ENCODE results near the gene MRTFB. TPM values are rescaled to one million over a fixed set of nuclear protein-coding genes. Genes with fewer than 3 reads are reported as not detected.

MRTFB gene
- total RNA-seq, 1 experiment from 2014 or later, result 12.7 TPM

GRCh38 chr16:14252860-14253259, 181.7 kb downstream of the MRTFB start:
- Histone ChIP-seq H3K9me3 (ENCODE audit: low read length) (no peaks in the 10 kb centered on the region), H3K79me2 (ENCODE audit: low read length) (no peaks in the 10 kb centered on the region), H4K20me1 (ENCODE audit: low read length) (no peaks in the 10 kb centered on the region), H3K27me3 (ENCODE audit: low read length) (no peaks in the 10 kb centered on the region), H3K4me2 (ENCODE audit: low read length) (no peak overlapping the region), H2AFZ (ENCODE audit: low read length) (no peak overlapping the region), H3K9ac (ENCODE audit: low read length) (no peak overlapping the region), H3K4me1 (ENCODE audit: insufficient read depth, low read length) (no peaks in the 10 kb centered on the region), H3K36me3 (ENCODE audit: low read depth, low read length) (peaks cover 12% of the 10 kb centered on the region), H3K27ac (ENCODE audit: low read length) (no peak overlapping the region), H3K4me3 (ENCODE audit: low read length) (no peak overlapping the region), H3K9me2 (replicated peaks; ENCODE audit: low read length) (no peaks in the 10 kb centered on the region), H3F3A (ENCODE audit: low read length, unreplicated experiment) (peaks cover 3% of the 10 kb centered on the region)
- CTCF ChIA-PET, result no interaction called here
- no peak for TF ChIP-seq EZH2phosphoT487 (IDR thresholded peaks at IDR 0.05; ENCODE audit: borderline replicate concordance, low read length)
- TF ChIP-seq, protein P1, sequence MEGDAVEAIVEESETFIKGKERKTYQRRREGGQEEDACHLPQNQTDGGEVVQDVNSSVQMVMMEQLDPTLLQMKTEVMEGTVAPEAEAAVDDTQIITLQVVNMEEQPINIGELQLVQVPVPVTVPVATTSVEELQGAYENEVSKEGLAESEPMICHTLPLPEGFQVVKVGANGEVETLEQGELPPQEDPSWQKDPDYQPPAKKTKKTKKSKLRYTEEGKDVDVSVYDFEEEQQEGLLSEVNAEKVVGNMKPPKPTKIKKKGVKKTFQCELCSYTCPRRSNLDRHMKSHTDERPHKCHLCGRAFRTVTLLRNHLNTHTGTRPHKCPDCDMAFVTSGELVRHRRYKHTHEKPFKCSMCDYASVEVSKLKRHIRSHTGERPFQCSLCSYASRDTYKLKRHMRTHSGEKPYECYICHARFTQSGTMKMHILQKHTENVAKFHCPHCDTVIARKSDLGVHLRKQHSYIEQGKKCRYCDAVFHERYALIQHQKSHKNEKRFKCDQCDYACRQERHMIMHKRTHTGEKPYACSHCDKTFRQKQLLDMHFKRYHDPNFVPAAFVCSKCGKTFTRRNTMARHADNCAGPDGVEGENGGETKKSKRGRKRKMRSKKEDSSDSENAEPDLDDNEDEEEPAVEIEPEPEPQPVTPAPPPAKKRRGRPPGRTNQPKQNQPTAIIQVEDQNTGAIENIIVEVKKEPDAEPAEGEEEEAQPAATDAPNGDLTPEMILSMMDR (conservative IDR thresholded peaks at IDR 0.05; ENCODE audit: low read depth, low read length), result no peak
- TF ChIP-seq EZH2 (IDR thresholded peaks at IDR 0.05; ENCODE audit: low read length, unreplicated experiment), result no peak
- POLR2A ChIA-PET (ENCODE audit: unreplicated experiment), result no interaction called here
- intact Hi-C loops (cut with micrococcal nuclease), result no loop called here
- BruUV-seq (replicated peaks), result no TSS peak
- ATAC-seq, result no peak
- no peak for DNase-seq

- no TSS peak for BruUV-seq (replicated peaks)
- Histone ChIP-seq H3K27me3 (ENCODE audit: low read length) (no peaks in the 10 kb centered on the region), H3F3A (ENCODE audit: low read length, unreplicated experiment) (no peaks in the 10 kb centered on the region), H4K20me1 (ENCODE audit: low read length) (no peaks in the 10 kb centered on the region), H3K79me2 (ENCODE audit: low read length) (no peaks in the 10 kb centered on the region), H3K9me3 (ENCODE audit: low read length) (no peaks in the 10 kb centered on the region), H3K9ac (ENCODE audit: low read length) (no peak overlapping the region), H3K4me3 (ENCODE audit: low read length) (no peak overlapping the region), H3K36me3 (ENCODE audit: low read depth, low read length) (peaks cover under 1% of the 10 kb centered on the region; the same call in 1 of the 2 replicates), H3K9me2 (replicated peaks; ENCODE audit: low read length) (no peaks in the 10 kb centered on the region), H3K4me2 (ENCODE audit: low read length) (no peak overlapping the region), H3K27ac (ENCODE audit: low read length) (no peak overlapping the region), H2AFZ (ENCODE audit: low read length) (no peak overlapping the region), H3K4me1 (ENCODE audit: insufficient read depth, low read length) (no peaks in the 10 kb centered on the region)
- no peak for ATAC-seq
- intact Hi-C loops (cut with micrococcal nuclease), result no loop called here
- TF ChIP-seq, protein P1 (conservative IDR thresholded peaks at IDR 0.05; ENCODE audit: low read depth, low read length), result no peak
- TF ChIP-seq EZH2phosphoT487 (IDR thresholded peaks at IDR 0.05; ENCODE audit: borderline replicate concordance, low read length), result no peak
- no peak for TF ChIP-seq EZH2 (IDR thresholded peaks at IDR 0.05; ENCODE audit: low read length, unreplicated experiment)
- ChIA-PET CTCF (no interaction called here), POLR2A (ENCODE audit: unreplicated experiment) (no interaction called here)
- DNase-seq, result no peak
Observed at GRCh38 chr16:14263011-14263410, 191.9 kb downstream of the MRTFB start.

DNA sequence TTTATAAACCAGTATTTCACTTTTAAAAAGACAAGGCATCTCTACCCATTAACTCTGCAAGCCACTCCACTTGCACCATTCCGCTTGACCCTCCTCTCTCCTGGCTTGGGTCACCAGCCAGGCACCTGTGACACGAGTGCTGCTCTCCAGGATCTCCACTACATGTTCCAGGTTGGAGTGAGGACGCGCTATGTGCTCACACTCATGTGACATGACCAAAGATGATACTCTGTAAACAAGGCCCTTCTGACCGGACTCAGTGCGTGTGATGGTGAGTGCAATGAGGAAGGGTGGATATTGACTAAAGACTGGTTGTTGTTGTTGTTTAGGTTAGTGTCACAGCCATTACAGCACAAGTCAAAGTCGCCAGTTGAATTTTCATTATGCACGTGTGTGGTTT, 192.7 kb downstream of the MRTFB start:
- H3F3A ChIP-seq (ENCODE audit: low read length, unreplicated experiment), result no peaks in the 10 kb centered on the region
- BruUV-seq (replicated peaks), result no TSS peak
- no peaks in the 10 kb centered on the region for H3K9me2 ChIP-seq (replicated peaks; ENCODE audit: low read length)
- DNase-seq (no peak), ATAC-seq (no peak)
- H4K20me1 ChIP-seq (ENCODE audit: low read length), result no peaks in the 10 kb centered on the region
- peaks cover under 1% of the 10 kb centered on the region for H3K36me3 ChIP-seq (ENCODE audit: low read depth, low read length)
- POLR2A ChIA-PET (ENCODE audit: unreplicated experiment), result no interaction called here
- H3K27me3 ChIP-seq (ENCODE audit: low read length), result no peaks in the 10 kb centered on the region
- CTCF ChIA-PET, result no interaction called here
- no peaks in the 10 kb centered on the region for H3K9me3 ChIP-seq (ENCODE audit: low read length)
- no peak overlapping the region for H2AFZ ChIP-seq (ENCODE audit: low read length)
- H3K4me3 ChIP-seq (ENCODE audit: low read length), result no peak overlapping the region
- H3K27ac ChIP-seq (ENCODE audit: low read length), result no peak overlapping the region
- no peak overlapping the region for H3K4me2 ChIP-seq (ENCODE audit: low read length)
- TF ChIP-seq EZH2 (IDR thresholded peaks at IDR 0.05; ENCODE audit: low read length, unreplicated experiment) (no peak), EZH2phosphoT487 (IDR thresholded peaks at IDR 0.05; ENCODE audit: borderline replicate concordance, low read length) (no peak)
- TF ChIP-seq, protein P1 (conservative IDR thresholded peaks at IDR 0.05; ENCODE audit: low read depth, low read length), result no peak
- intact Hi-C loops (cut with micrococcal nuclease), result no loop called here
- H3K79me2 ChIP-seq (ENCODE audit: low read length), result no peaks in the 10 kb centered on the region
- H3K4me1 ChIP-seq (ENCODE audit: insufficient read depth, low read length), result no peaks in the 10 kb centered on the region
- H3K9ac ChIP-seq (ENCODE audit: low read length), result no peak overlapping the region
